GM12872 (cell line): ENCODE measurements around the gene FAAH.

ENCODE experiments used
- TF ChIP-seq, protein P1 (sequence below): IDR thresholded peaks from 3 replicates; pipeline ENCODE4 v1.5.1; 2011; ENCODE audit warnings: low read depth, mild to moderate bottlenecking, low read length, moderate library complexity; ENCODE audit not compliant: insufficient read depth

Gene FAAH

DNA sequence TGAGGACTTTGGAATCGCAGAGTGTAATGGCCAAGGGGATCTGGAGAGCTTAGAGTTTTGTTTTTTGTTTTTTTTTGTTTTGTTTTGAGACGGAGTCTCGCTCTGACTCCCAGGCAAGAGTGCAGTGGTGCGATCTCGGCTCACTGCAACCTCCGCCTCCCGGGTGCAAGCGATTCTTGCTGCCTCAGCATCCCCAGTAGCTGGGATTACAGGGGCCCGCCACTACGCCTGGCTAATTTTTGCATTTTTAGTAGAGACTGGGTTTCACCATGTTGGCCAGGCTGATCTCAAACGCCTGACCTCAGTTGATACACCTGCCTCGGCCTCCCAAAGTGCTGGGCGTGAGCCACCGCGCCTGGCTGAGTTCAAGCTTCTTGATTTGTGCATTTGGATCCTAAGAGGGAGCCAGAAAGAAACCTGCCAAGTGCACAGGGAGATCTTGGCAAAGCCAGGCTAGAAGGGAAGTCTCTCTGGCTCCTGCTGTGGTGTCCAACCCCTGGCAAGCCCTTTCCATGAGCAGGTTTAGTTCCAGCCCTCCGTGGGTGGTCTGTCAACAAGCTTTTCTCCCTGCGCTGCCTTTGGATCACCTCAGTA, 852 bp downstream of the FAAH start:
- TF ChIP-seq, protein P1, sequence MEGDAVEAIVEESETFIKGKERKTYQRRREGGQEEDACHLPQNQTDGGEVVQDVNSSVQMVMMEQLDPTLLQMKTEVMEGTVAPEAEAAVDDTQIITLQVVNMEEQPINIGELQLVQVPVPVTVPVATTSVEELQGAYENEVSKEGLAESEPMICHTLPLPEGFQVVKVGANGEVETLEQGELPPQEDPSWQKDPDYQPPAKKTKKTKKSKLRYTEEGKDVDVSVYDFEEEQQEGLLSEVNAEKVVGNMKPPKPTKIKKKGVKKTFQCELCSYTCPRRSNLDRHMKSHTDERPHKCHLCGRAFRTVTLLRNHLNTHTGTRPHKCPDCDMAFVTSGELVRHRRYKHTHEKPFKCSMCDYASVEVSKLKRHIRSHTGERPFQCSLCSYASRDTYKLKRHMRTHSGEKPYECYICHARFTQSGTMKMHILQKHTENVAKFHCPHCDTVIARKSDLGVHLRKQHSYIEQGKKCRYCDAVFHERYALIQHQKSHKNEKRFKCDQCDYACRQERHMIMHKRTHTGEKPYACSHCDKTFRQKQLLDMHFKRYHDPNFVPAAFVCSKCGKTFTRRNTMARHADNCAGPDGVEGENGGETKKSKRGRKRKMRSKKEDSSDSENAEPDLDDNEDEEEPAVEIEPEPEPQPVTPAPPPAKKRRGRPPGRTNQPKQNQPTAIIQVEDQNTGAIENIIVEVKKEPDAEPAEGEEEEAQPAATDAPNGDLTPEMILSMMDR, result no peak

DNA sequence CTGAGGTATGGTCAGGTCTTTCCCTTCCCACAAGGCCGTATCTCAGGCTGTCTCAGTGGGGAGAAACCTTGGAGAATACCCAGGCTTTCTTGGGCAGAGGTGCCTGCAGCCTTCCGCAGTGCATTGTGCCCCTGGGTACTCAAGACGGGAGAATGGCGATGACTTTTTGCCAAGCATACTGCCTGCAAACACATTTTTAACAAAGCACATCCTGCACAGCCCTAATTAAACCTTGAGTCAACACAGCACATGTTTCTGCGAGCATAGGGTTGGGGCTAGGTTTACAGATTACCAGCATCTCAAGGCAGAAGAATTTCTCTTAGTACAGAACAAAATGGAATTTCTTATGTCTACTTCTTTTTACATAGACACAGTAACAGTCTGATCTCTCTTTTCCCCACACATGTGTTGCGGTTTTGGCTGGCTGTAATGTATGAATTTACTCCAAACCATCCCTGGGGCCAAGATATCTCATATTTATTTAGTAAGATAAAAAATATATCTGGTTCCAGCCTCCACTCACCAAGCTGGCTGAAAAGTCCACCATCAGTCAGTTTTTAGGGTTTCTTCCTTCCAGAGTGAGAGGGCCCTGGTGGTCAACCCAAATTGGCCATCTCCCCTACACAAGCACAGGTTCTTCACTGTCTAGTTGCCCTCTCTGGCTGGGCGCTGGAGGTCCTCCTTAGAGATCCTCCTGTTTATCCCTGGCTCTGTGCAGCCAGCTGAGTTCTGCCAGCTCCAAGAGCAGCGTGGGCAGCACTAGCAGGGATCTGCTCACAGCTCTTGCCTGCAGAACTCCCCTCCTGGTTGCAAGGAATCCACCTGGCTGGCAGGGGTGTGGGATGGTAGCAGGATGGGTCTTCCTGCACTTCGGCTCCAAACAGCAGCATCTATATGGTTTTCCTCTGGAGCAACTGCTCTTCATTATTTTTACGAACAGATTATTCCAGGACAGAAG, 2.6 kb downstream of the FAAH start:
- TF ChIP-seq, protein P1, result no peak

DNA sequence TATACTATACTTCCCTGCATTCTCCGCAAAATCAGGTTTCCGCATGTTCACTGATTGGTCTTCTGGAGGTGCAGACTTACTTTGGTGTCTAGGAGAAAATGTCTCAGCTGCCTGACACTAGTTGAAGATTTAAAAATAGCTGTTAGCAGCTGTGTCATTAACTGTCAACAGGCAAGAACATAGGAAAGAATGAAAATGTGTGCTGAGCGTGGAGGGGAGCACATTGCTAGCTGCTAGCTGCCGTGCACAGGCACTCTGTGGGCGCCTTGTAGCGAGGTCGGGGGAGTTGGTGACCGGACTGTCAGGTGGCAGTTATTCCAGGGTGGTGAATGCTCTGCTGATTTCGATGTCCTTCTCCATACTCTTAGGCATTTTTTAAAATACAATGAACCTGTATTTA, 5.2 kb downstream of the FAAH start:
- TF ChIP-seq, protein P1, result no peak

- TF ChIP-seq, protein P1, result no peak
These were observed 6.3 kb downstream of the FAAH start for GRCh38 chr1:46400421-46400820.

DNA sequence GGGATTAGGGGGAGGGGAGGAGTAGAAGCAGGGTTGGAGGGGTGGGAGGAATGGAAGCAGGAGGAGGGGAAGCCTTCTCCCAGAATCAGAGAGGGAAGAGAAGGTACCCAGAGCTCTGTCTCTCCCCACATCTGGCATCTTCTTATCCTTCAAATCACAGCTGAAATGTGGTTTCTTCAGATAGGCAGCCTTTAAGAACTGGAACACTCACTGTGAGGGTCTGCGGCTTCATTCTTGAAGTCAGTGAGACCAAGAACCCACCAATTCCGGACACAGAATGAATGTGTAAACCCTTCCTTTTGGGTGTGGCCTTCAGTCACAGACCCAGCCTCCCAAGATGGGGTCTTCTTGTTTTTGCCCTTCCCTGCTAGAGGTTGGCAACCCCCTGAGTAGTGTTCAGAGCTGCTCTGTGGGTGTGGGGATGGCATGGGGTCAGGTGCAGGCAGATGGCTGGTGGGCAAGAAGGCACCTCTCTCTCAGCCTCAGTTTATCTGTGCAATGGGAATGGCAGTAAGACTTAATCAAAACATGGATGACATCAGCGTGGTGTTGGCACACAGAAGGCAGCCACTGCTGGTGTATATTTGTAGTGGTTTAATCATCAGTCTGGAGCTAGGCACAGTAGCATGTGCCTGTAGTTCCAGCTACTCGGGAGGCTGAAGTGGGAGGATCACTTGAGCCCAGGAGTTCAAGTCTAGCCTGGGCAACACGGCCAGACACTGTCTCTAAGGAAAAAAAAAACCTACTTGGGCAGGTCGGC, 7.2 kb downstream of the FAAH start:
- TF ChIP-seq, protein P1, result no peak

- TF ChIP-seq, protein P1, result no peak
These were observed 8.0 kb downstream of the FAAH start for GRCh38 chr1:46401964-46402626.

- TF ChIP-seq, protein P1, result no peak
These were observed 9.8 kb downstream of the FAAH start for GRCh38 chr1:46403916-46404315.
